Panc1 (cell line): ENCODE data around the gene ZNF462. TPM values are rescaled to one million over a fixed set of nuclear protein-coding genes. Genes with fewer than 3 reads are reported as not detected.

ENCODE experiments used
- ATAC-seq: fragments of 200-7000 bp; cut with Tn5 transposase; 2 replicates; pipeline ENCODE4 v1.9.1; 2020; ENCODE audit warnings: mild to moderate bottlenecking, moderate library complexity
- BruUV-seq: library from RNA; stranded (reverse); fragments of 400-500 nt; replicated peaks from 2 replicates; lab custom pipeline; 2021; lab: Mats Ljungman, UMichigan
- CTCF ChIA-PET: fragments of 300-600 bp; sonication (Branson Sonifier 250); formaldehyde crosslinking; loops from one replicate; lab custom pipeline; 2022; ENCODE audit warnings: antibody characterized with exemption; lab: Charles Lee
- POLR2A ChIA-PET: fragments of 300-600 bp; sonication (Branson Sonifier 250); formaldehyde crosslinking; loops from one replicate; lab custom pipeline; 2022; ENCODE audit warnings: antibody characterized with exemption; lab: Charles Lee
- DNase-seq: peaks from one replicate; pipeline ENCODE4 v3.0.0-alpha.2; 2010; ENCODE audit warnings: low read depth, low spot score
- H3K27ac ChIP-seq: 2 replicates; pipeline ENCODE4 v1.5.1; 2011; ENCODE audit warnings: mild to moderate bottlenecking, low read length, inconsistent platforms
- H3K27me3 ChIP-seq: fragments of 200-500 bp; sonication (Bioruptor generic); 2 replicates; pipeline ENCODE4 v1.6.0; 2014; ENCODE audit warnings: low read length, inconsistent platforms; ENCODE audit not compliant: control insufficient read depth, insufficient read depth
- H3K36me3 ChIP-seq: fragments of 200-500 bp; sonication (Bioruptor generic); 2 replicates; pipeline ENCODE4 v1.5.1; 2014; ENCODE audit warnings: inconsistent platforms, mild to moderate bottlenecking, low read length, moderate library complexity; ENCODE audit not compliant: control insufficient read depth, insufficient read depth
- H3K4me1 ChIP-seq: 2 replicates; pipeline ENCODE4 v1.5.1; 2011; ENCODE audit warnings: inconsistent platforms, mild to moderate bottlenecking, low read length, moderate library complexity; ENCODE audit not compliant: control insufficient read depth, insufficient read depth
- H3K4me3 ChIP-seq, 2 experiments: 2 replicates each; pipeline ENCODE4 v1.5.1; 2011 to 2012; ENCODE audit warnings: low read depth in 2 of 2, low read length in 2 of 2, mild to moderate bottlenecking in 2 of 2, inconsistent platforms in 1 of 2, moderate library complexity in 1 of 2
- H3K9me3 ChIP-seq: fragments of 200-500 bp; sonication (Bioruptor generic); 2 replicates; pipeline ENCODE4 v1.5.1; 2014; ENCODE audit warnings: low read depth, mild to moderate bottlenecking, inconsistent platforms, low read length, moderate library complexity; ENCODE audit not compliant: control insufficient read depth, insufficient read depth
- POLR2AphosphoS5 ChIP-seq: IDR thresholded peaks from 2 replicates; pipeline ENCODE4 v1.6.1; 2012; ENCODE audit warnings: mild to moderate bottlenecking, low read depth, low read length, moderate library complexity
- REST ChIP-seq, 2 experiments: IDR thresholded peaks; 2 replicates each; pipeline ENCODE4 v1.6.1; 2011 to 2012; ENCODE audit warnings: low read depth in 2 of 2, control low read depth in 1 of 2, low read length in 1 of 2, mild to moderate bottlenecking in 1 of 2, moderate library complexity in 1 of 2; ENCODE audit not compliant: insufficient read depth in 1 of 2
- SIN3A ChIP-seq: IDR thresholded peaks from 2 replicates; pipeline ENCODE4 v1.6.1; 2012; ENCODE audit warnings: low read depth, mild to moderate bottlenecking, low read length, moderate library complexity, borderline replicate concordance; ENCODE audit not compliant: insufficient read depth
- TCF7L2 ChIP-seq: IDR thresholded peaks from 2 replicates; pipeline ENCODE4 v1.6.1; 2011; ENCODE audit warnings: mild to moderate bottlenecking, low read depth, low read length, inconsistent platforms
- in situ Hi-C: cut with HindIII; loops from 2 replicates; pipeline ENCODE4 v1.10.0; 2016; ENCODE audit warnings: low sequenced_read_pairs, low pct_unique_long_range_greater_than_20kb
- intact Hi-C: fragments of 100-400 bp; cut with micrococcal nuclease; formaldehyde crosslinking; loops from one replicate; pipeline ENCODE4 v1.10.0; 2022; ENCODE audit not compliant: unreplicated experiment
- total RNA-seq: library from RNA; stranded (reverse); gene quantifications from one replicate; pipeline ENCODE4 v1.2.1, GENCODE V29; 2021; ENCODE audit not compliant: unreplicated experiment
- TF ChIP-seq, protein P1 (sequence below): fragments of 450-650 bp; IDR thresholded peaks from 2 replicates; pipeline ENCODE4 v1.5.1; 2017; ENCODE audit warnings: mild to moderate bottlenecking

Gene ZNF462
- total RNA-seq, 1 experiment from 2014 or later, result 34.8 TPM

- H3K36me3 ChIP-seq, result no peaks in the 10 kb centered on the region; the same call in none of the 2 replicates
- BruUV-seq, result no TSS peak
- H3K27ac ChIP-seq, result no peak overlapping the region
- ATAC-seq (no peak), DNase-seq (no peak)
- no peak overlapping the region for H3K4me3 ChIP-seq
- ChIA-PET POLR2A (no interaction called here), CTCF (no interaction called here)
- in situ Hi-C loops, result no loop called here
- intact Hi-C loops, result no loop called here
- no peaks in the 10 kb centered on the region for H3K4me1 ChIP-seq
- TF ChIP-seq TCF7L2, result no peak
- no peak for TF ChIP-seq SIN3A
- TF ChIP-seq POLR2AphosphoS5, result no peak
- TF ChIP-seq, protein P1, sequence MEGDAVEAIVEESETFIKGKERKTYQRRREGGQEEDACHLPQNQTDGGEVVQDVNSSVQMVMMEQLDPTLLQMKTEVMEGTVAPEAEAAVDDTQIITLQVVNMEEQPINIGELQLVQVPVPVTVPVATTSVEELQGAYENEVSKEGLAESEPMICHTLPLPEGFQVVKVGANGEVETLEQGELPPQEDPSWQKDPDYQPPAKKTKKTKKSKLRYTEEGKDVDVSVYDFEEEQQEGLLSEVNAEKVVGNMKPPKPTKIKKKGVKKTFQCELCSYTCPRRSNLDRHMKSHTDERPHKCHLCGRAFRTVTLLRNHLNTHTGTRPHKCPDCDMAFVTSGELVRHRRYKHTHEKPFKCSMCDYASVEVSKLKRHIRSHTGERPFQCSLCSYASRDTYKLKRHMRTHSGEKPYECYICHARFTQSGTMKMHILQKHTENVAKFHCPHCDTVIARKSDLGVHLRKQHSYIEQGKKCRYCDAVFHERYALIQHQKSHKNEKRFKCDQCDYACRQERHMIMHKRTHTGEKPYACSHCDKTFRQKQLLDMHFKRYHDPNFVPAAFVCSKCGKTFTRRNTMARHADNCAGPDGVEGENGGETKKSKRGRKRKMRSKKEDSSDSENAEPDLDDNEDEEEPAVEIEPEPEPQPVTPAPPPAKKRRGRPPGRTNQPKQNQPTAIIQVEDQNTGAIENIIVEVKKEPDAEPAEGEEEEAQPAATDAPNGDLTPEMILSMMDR, result no peak
- no peak for TF ChIP-seq REST (IDR thresholded peaks at IDR 0.05; ENCODE audit: insufficient read depth in 1 of 2, low read depth in 2 of 2, low read length in 1 of 2)
- H3K27me3 ChIP-seq, result no peaks in the 10 kb centered on the region
- H3K9me3 ChIP-seq, result no peaks in the 10 kb centered on the region
These were observed 144.4 kb downstream of the ZNF462 start for GRCh38 chr9:107007402-107007801.

- Histone ChIP-seq H3K27me3 (no peaks in the 10 kb centered on the region), H3K36me3 (no peaks in the 10 kb centered on the region; the same call in none of the 2 replicates), H3K4me1 (no peaks in the 10 kb centered on the region), H3K4me3 (no peak overlapping the region), H3K9me3 (no peaks in the 10 kb centered on the region), H3K27ac (no peak overlapping the region)
- ChIA-PET CTCF (no interaction called here), POLR2A (no interaction called here)
- no peak for ATAC-seq
- BruUV-seq, result no TSS peak
- DNase-seq, result no peak
- in situ Hi-C loops, result no loop called here
- TF ChIP-seq POLR2AphosphoS5, result no peak
- TF ChIP-seq, protein P1, result no peak
- no peak for TF ChIP-seq SIN3A
- no peak for TF ChIP-seq TCF7L2
- TF ChIP-seq REST (IDR thresholded peaks at IDR 0.05; ENCODE audit: insufficient read depth in 1 of 2, low read depth in 2 of 2, low read length in 1 of 2), result no peak
- intact Hi-C loops, result no loop called here
These were observed 145.0 kb downstream of the ZNF462 start for GRCh38 chr9:107008011-107008410.
